WTC11 (cell line): ENCODE measurements around the gene RANBP17. TPM values are rescaled to one million over a fixed set of nuclear protein-coding genes. Genes with fewer than 3 reads are reported as not detected.

Source experiments
- ATAC-seq: fragments of 200-7000 bp; cut with Tn5 transposase; 2 replicates; pipeline ENCODE4 v1.10.0; 2021; ENCODE audit warnings: mild to moderate bottlenecking, moderate library complexity
- CTCF ChIA-PET: fragments of 300-600 bp; sonication (Branson Sonifier 250); formaldehyde crosslinking; loops from one replicate; lab custom pipeline; 2021; ENCODE audit warnings: antibody characterized with exemption; lab: Charles Lee
- POLR2A ChIA-PET: fragments of 350-600 bp; sonication (Branson Sonifier 250); formaldehyde crosslinking; loops from one replicate; lab custom pipeline; 2021; ENCODE audit warnings: antibody characterized with exemption; lab: Charles Lee
- DNase-seq: peaks from one replicate; pipeline ENCODE4 v3.0.0; 2021; ENCODE audit warnings: low spot score
- H3K27ac Mint-ChIP-seq: 2 replicates; pipeline ENCODE4 v1.8.0; 2021; ENCODE audit warnings: mixed read lengths
- H3K27me3 Mint-ChIP-seq: 2 replicates; pipeline ENCODE4 v1.8.0; 2021; ENCODE audit warnings: low read depth, mild to moderate bottlenecking, moderate library complexity, mixed read lengths
- H3K36me3 Mint-ChIP-seq: 2 replicates; pipeline ENCODE4 v1.8.0; 2021; ENCODE audit warnings: mixed read lengths
- H3K4me1 Mint-ChIP-seq: 2 replicates; pipeline ENCODE4 v1.8.0; 2022; ENCODE audit warnings: mixed read lengths
- H3K4me3 Mint-ChIP-seq: 2 replicates; pipeline ENCODE4 v1.8.0; 2021; ENCODE audit warnings: mild to moderate bottlenecking, moderate library complexity, mixed read lengths
- H3K9me3 Mint-ChIP-seq: 2 replicates; pipeline ENCODE4 v1.8.0; 2021; ENCODE audit warnings: mixed read lengths
- CREM ChIP-seq: sonication (generic); formaldehyde crosslinking; IDR thresholded peaks from 2 replicates; pipeline ENCODE4 v1.8.1; 2022; ENCODE audit warnings: mild to moderate bottlenecking, missing genetic modification reagents, moderate library complexity
- ESRRA ChIP-seq: sonication (generic); formaldehyde crosslinking; IDR thresholded peaks from 2 replicates; pipeline ENCODE4 v1.8.1; 2022; ENCODE audit warnings: mild to moderate bottlenecking, missing genetic modification reagents, borderline replicate concordance
- KAT7 ChIP-seq: sonication (generic); formaldehyde crosslinking; IDR thresholded peaks from 2 replicates; pipeline ENCODE4 v1.8.1; 2023; ENCODE audit warnings: missing genetic modification reagents, mild to moderate bottlenecking, borderline replicate concordance
- MXD4 ChIP-seq: fragments of 250-450 bp; sonication (Bioruptor Pico); IDR thresholded peaks from 2 replicates; pipeline ENCODE4 v1.8.0; 2021; ENCODE audit warnings: mild to moderate bottlenecking, moderate library complexity, borderline replicate concordance
- NR3C1 ChIP-seq: sonication (generic); formaldehyde crosslinking; conservative IDR thresholded peaks from 2 replicates; pipeline ENCODE4 v1.8.1; 2023; ENCODE audit warnings: low read depth, mild to moderate bottlenecking, missing genetic modification reagents
- RELA ChIP-seq: sonication (generic); formaldehyde crosslinking; IDR thresholded peaks from 2 replicates; pipeline ENCODE4 v1.8.1; 2022; ENCODE audit warnings: missing genetic modification reagents, mild to moderate bottlenecking, borderline replicate concordance
- SOX15 ChIP-seq: fragments of 250-450 bp; sonication (Bioruptor Pico); IDR thresholded peaks from 2 replicates; pipeline ENCODE4 v1.9.0; 2021; ENCODE audit warnings: mild to moderate bottlenecking
- TEAD4 ChIP-seq: sonication (generic); formaldehyde crosslinking; IDR thresholded peaks from 2 replicates; pipeline ENCODE4 v1.8.0; 2022; ENCODE audit warnings: mild to moderate bottlenecking, missing genetic modification reagents
- TP53 ChIP-seq: sonication (generic); formaldehyde crosslinking; IDR thresholded peaks from 2 replicates; pipeline ENCODE4 v1.8.1; 2023; ENCODE audit warnings: mild to moderate bottlenecking, missing genetic modification reagents
- ZNF121 ChIP-seq: sonication (generic); formaldehyde crosslinking; IDR thresholded peaks from 2 replicates; pipeline ENCODE4 v1.8.0; 2023; ENCODE audit warnings: missing genetic modification reagents
- ZNF317 ChIP-seq: sonication (generic); formaldehyde crosslinking; IDR thresholded peaks from 2 replicates; pipeline ENCODE4 v1.8.1; 2023; ENCODE audit warnings: low read depth, mild to moderate bottlenecking, moderate library complexity, missing genetic modification reagents, borderline replicate concordance
- total RNA-seq: library from RNA; stranded (reverse); gene quantifications from 3 replicates; pipeline ENCODE4 v1.2.3, GENCODE V29; 2021
- TF ChIP-seq, protein P1 (sequence below): sonication (generic); formaldehyde crosslinking; IDR thresholded peaks from 2 replicates; pipeline ENCODE4 v1.8.1; 2022; ENCODE audit warnings: mild to moderate bottlenecking, missing genetic modification reagents, moderate library complexity, borderline replicate concordance
- TF ChIP-seq, protein P2 (sequence below): fragments of 250-450 bp; sonication (Bioruptor Pico); conservative IDR thresholded peaks from 2 replicates; pipeline ENCODE4 v1.9.0; 2021; ENCODE audit warnings: mild to moderate bottlenecking
- TF ChIP-seq, protein P3 (sequence below): sonication (generic); formaldehyde crosslinking; IDR thresholded peaks from 2 replicates; pipeline ENCODE4 v1.8.1; 2022; ENCODE audit warnings: mild to moderate bottlenecking, moderate library complexity, missing genetic modification reagents
- TF ChIP-seq, protein P4 (sequence below): sonication (generic); formaldehyde crosslinking; IDR thresholded peaks from 2 replicates; pipeline ENCODE4 v1.8.1; 2022; ENCODE audit warnings: missing genetic modification reagents, borderline replicate concordance

Gene RANBP17
- total RNA-seq, 1 experiment from 2014 or later = 23.1 TPM

DNA sequence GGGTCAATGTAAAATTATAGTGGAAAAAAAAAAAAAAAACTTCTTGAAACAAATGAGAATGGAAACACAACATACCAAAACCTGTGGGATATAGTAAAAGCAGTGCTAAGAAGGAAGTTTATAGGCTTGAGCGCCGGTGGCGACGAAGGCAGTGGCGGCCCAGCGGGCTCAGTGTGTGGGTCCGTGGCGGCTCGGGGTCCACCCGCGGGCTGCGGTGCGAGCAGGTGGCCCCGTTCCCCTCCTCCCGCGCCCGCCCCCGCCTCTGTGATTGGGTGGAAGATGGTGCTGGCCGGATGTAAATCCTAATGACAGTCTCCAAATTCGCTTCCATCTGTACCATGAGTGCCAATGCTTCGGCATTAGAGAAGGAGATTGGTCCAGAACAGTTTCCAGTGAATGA, 389.7 kb downstream of the RANBP17 start:
- no peaks in the 10 kb centered on the region for H3K4me1 Mint-ChIP-seq
- ChIA-PET CTCF (no interaction called here), POLR2A (no interaction called here)
- H3K36me3 Mint-ChIP-seq = peaks cover 20% of the 10 kb centered on the region
- TF ChIP-seq KAT7 = no peak
- no peak for TF ChIP-seq ZNF121 (CRISPR knock-in tag)
- TF ChIP-seq SOX15 = no peak
- TF ChIP-seq, protein P1, sequence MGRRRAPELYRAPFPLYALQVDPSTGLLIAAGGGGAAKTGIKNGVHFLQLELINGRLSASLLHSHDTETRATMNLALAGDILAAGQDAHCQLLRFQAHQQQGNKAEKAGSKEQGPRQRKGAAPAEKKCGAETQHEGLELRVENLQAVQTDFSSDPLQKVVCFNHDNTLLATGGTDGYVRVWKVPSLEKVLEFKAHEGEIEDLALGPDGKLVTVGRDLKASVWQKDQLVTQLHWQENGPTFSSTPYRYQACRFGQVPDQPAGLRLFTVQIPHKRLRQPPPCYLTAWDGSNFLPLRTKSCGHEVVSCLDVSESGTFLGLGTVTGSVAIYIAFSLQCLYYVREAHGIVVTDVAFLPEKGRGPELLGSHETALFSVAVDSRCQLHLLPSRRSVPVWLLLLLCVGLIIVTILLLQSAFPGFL (CRISPR knock-in tag) = no peak
- TF ChIP-seq NR3C1 (CRISPR knock-in tag) = no peak
- no peak for TF ChIP-seq CREM (CRISPR knock-in tag)
- no peak for TF ChIP-seq TEAD4
- TF ChIP-seq, protein P2, sequence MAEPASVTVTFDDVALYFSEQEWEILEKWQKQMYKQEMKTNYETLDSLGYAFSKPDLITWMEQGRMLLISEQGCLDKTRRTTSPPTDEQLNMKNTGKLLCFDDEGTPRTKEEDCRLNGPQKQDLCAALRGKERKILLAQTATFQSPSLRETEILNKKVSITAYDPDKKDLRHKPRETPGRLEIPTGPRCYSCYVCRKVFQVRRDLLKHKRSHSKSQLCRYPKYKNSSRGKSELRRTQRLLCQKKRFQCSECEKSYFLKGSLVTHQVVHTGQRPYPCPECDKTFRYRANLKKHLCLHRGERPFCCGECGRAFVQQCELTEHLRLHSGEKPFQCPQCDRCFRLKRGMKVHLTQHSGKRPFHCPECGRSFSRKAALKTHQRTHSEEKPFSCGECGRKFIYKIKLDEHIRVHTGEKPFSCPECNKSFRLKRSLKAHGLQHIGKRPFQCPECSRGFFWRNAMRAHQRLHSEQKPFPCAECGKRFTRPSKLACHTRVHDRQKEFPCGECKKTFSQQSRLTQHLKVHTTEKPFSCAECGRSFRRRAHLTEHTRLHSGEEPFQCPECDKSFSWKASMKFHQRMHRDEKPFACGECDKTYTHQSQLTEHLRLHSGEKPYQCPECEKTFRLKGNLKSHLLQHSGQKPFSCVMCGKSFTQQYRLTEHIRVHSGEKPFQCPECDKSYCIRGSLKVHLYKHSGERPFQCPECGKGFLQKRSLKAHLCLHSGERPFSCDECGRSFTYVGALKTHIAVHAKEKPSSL = no peak
- TF ChIP-seq ESRRA (CRISPR knock-in tag) = no peak
- TF ChIP-seq, protein P3, sequence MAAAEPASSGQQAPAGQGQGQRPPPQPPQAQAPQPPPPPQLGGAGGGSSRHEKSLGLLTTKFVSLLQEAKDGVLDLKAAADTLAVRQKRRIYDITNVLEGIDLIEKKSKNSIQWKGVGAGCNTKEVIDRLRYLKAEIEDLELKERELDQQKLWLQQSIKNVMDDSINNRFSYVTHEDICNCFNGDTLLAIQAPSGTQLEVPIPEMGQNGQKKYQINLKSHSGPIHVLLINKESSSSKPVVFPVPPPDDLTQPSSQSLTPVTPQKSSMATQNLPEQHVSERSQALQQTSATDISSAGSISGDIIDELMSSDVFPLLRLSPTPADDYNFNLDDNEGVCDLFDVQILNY (CRISPR knock-in tag) = no peak
- TF ChIP-seq TP53 (CRISPR knock-in tag) = no peak
- TF ChIP-seq, all 79 proteins: peak for 0
- Mint-ChIP-seq H3K27me3 (no peaks in the 10 kb centered on the region), H3K4me3 (no peak overlapping the region), H3K9me3 (peaks cover 18% of the 10 kb centered on the region), H3K27ac (no peak overlapping the region)
- no peak for DNase-seq
- ATAC-seq = no peak

DNA sequence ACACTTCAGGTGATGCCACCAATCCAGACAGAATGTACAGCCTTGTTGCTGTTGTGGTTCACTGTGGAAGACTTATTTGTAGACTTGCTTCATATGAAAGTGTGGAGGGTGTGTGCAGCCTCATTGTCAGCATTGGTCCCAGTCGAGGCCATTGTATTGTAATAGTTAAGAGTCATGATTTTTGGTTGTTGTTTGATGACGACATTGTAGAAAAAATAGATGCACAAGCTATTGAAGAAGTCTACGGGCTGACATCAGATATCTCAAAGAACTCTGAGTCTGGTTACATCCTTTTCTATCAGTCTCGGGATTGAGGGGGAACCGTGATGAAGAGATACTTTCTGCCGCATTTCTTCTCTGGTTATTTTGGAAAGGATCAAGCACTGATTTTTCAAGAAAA, 390.9 kb downstream of the RANBP17 start:
- H3K27me3 Mint-ChIP-seq = no peaks in the 10 kb centered on the region
- ATAC-seq = no peak
- TF ChIP-seq ZNF317 (CRISPR knock-in tag) (no peak), RELA (no peak)
- no peak overlapping the region for H3K4me3 Mint-ChIP-seq
- H3K4me1 Mint-ChIP-seq = no peaks in the 10 kb centered on the region
- H3K9me3 Mint-ChIP-seq = peaks cover 18% of the 10 kb centered on the region
- DNase-seq = no peak
- no peak overlapping the region for H3K27ac Mint-ChIP-seq
- CTCF ChIA-PET = no interaction called here
- H3K36me3 Mint-ChIP-seq = peaks cover 17% of the 10 kb centered on the region
- POLR2A ChIA-PET = no interaction called here

DNA sequence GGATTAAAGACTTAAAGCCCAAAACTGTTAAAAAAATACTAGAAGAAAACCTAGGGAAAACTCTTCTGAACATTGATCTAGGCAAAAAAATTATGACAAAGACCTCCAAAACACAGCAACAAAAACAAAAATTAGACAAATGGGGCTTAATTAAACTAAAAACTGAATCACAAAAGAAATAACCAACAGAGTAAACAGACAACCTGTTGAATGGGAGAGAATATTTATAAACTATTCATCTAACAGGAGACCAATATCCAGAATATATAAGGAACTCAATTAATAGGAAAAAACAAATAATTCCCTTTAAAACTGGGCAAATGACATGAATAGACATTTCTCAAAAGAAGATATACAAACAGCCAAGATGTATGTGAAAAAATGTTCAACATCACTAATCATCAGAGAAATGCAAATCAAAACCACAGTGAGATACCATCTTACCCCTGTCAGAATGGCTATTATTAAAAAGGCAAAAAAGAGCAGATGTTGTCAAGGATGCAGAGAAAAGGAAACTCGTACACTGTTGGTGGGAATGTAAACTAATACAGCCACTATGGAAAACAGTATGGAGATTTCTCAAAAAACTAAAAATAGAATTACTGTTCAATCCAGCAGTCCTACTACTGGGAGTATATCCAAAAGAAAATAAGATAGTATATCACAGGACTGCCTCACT, 397.1 kb downstream of the RANBP17 start:
- TF ChIP-seq MXD4 (CRISPR knock-in tag) = no peak
- TF ChIP-seq, protein P4, sequence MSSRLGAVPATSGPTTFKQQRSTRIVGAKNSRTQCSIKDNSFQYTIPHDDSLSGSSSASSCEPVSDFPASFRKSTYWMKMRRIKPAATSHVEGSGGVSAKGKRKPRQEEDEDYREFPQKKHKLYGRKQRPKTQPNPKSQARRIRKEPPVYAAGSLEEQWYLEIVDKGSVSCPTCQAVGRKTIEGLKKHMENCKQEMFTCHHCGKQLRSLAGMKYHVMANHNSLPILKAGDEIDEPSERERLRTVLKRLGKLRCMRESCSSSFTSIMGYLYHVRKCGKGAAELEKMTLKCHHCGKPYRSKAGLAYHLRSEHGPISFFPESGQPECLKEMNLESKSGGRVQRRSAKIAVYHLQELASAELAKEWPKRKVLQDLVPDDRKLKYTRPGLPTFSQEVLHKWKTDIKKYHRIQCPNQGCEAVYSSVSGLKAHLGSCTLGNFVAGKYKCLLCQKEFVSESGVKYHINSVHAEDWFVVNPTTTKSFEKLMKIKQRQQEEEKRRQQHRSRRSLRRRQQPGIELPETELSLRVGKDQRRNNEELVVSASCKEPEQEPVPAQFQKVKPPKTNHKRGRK (CRISPR knock-in tag) = no peak
- H3K27ac Mint-ChIP-seq = no peak overlapping the region
- DNase-seq = no peak
- H3K9me3 Mint-ChIP-seq = no peaks in the 10 kb centered on the region
- no peak for ATAC-seq
- H3K27me3 Mint-ChIP-seq = no peaks in the 10 kb centered on the region
- no peak overlapping the region for H3K4me3 Mint-ChIP-seq
- CTCF ChIA-PET = no interaction called here
- no peaks in the 10 kb centered on the region for H3K36me3 Mint-ChIP-seq
- POLR2A ChIA-PET = no interaction called here
- H3K4me1 Mint-ChIP-seq = no peaks in the 10 kb centered on the region
